Fibroblast of lung (primary cell): Measurements from ENCODE around the gene APOL2. TPM values are rescaled to one million over a fixed set of nuclear protein-coding genes. Genes with fewer than 3 reads are reported as not detected.

Experiments
- DNase-seq, 2 donors: peaks; one replicate each; pipeline versions ENCODE4 v3.0.0 to v3.0.0-alpha.2; 2010; ENCODE audit warnings: low read depth in 2 of 2
- H2AFZ ChIP-seq: 2 replicates; pipeline ENCODE4 v1.5.1; 2012; ENCODE audit warnings: low read length, control low read depth, inconsistent platforms
- H3K27ac ChIP-seq: 2 replicates; pipeline ENCODE4 v1.5.1; 2011; ENCODE audit warnings: low read length, control low read depth; ENCODE audit not compliant: insufficient read depth
- H3K27me3 ChIP-seq: 2 replicates; pipeline ENCODE4 v1.5.1; 2011; ENCODE audit warnings: mild to moderate bottlenecking, low read length; ENCODE audit not compliant: control insufficient read depth, insufficient read depth
- H3K36me3 ChIP-seq: 2 replicates; pipeline ENCODE4 v1.5.1; 2011; ENCODE audit warnings: low read length; ENCODE audit not compliant: control insufficient read depth, insufficient read depth
- H3K4me1 ChIP-seq: 2 replicates; pipeline ENCODE4 v1.5.1; 2011; ENCODE audit warnings: low read length; ENCODE audit not compliant: control insufficient read depth, insufficient read depth; ENCODE audit errors: extremely low read depth
- H3K4me2 ChIP-seq: 2 replicates; pipeline ENCODE4 v1.5.1; 2011; ENCODE audit warnings: low read length, control low read depth; ENCODE audit not compliant: insufficient read depth; ENCODE audit errors: extremely low read depth
- H3K4me3 ChIP-seq, 4 experiments: fragments of 200-600 bp in 1 of 4; sonication (generic) in 1 of 4; replicated peaks in 1 of 4; 2 replicates each; pipeline ENCODE4 v1.5.1; 2011 to 2016; ENCODE audit warnings: low read length in 4 of 4, low read depth in 3 of 4, mild to moderate bottlenecking in 3 of 4, control low read depth in 2 of 4, inconsistent platforms in 1 of 4, mixed read lengths in 1 of 4; ENCODE audit not compliant: insufficient read depth in 1 of 4; ENCODE audit errors: control extremely low read depth in 1 of 4
- H3K79me2 ChIP-seq: 2 replicates; pipeline ENCODE4 v1.5.1; 2012; ENCODE audit warnings: mild to moderate bottlenecking, low read length, inconsistent platforms; ENCODE audit not compliant: control insufficient read depth, insufficient read depth
- H3K9ac ChIP-seq: 2 replicates; pipeline ENCODE4 v1.5.1; 2011; ENCODE audit warnings: mild to moderate bottlenecking, low read length, control low read depth; ENCODE audit not compliant: insufficient read depth
- H3K9me3 ChIP-seq: 2 replicates; pipeline ENCODE4 v1.5.1; 2012; ENCODE audit warnings: low read depth, low read length; ENCODE audit not compliant: control insufficient read depth, insufficient read depth
- H4K20me1 ChIP-seq: 2 replicates; pipeline ENCODE4 v1.5.1; 2011; ENCODE audit warnings: low read length; ENCODE audit not compliant: control insufficient read depth, insufficient read depth; ENCODE audit errors: extremely low read depth
- EZH2 ChIP-seq: IDR thresholded peaks from 2 replicates; pipeline ENCODE4 v1.5.1; 2012; ENCODE audit warnings: low read length, control low read depth, mild to moderate bottlenecking; ENCODE audit errors: missing control alignments
- polyA plus RNA-seq, 2 donors: library from polyadenylated mRNA; depleted of rRNA in 1 of 2; stranded (reverse) in 1 of 2; unstranded in 1 of 2; fragments of >200 nt; gene quantifications; 2 replicates each; pipeline ENCODE4 v1.2.1, GENCODE V29; 2011 to 2012; ENCODE audit warnings: missing spikeins in 1 of 2
- total RNA-seq: library from RNA; depleted of rRNA; stranded (reverse); fragments of >200 nt; gene quantifications from 2 replicates; pipeline ENCODE4 v1.2.1, GENCODE V29; 2014
- TF ChIP-seq, protein P1 (sequence below), 2 donors: IDR thresholded peaks in 1 of 2; conservative IDR thresholded peaks in 1 of 2; 1 replicate in 1 of 2; 2 replicates in 1 of 2; pipeline ENCODE4 v1.5.1; 2011 to 2012; ENCODE audit warnings: low read length in 2 of 2, control low read depth in 1 of 2, inconsistent platforms in 1 of 2, low read depth in 1 of 2, mild to moderate bottlenecking in 1 of 2

Gene APOL2
- total and polyA plus RNA-seq, 2 donors (not counting 1 experiment from before 2014, with no cell fraction given) = 38.0 to 49.5 TPM

GRCh38 chr22:36225333-36225922 lies 13.9 kb downstream of the APOL2 start:
- Histone ChIP-seq H3K27ac (no peak overlapping the region), H3K4me3 (no peak overlapping the region), H3K9me3 (no peaks in the 10 kb centered on the region), H3K4me1 (no peaks in the 10 kb centered on the region), H3K79me2 (no peaks in the 10 kb centered on the region), H3K4me2 (no peak overlapping the region), H4K20me1 (no peaks in the 10 kb centered on the region), H3K9ac (no peak overlapping the region), H3K27me3 (peaks cover 2% of the 10 kb centered on the region), H2AFZ (no peak overlapping the region), H3K36me3 (peaks cover 5% of the 10 kb centered on the region)
- no peak for TF ChIP-seq EZH2
- TF ChIP-seq, protein P1, sequence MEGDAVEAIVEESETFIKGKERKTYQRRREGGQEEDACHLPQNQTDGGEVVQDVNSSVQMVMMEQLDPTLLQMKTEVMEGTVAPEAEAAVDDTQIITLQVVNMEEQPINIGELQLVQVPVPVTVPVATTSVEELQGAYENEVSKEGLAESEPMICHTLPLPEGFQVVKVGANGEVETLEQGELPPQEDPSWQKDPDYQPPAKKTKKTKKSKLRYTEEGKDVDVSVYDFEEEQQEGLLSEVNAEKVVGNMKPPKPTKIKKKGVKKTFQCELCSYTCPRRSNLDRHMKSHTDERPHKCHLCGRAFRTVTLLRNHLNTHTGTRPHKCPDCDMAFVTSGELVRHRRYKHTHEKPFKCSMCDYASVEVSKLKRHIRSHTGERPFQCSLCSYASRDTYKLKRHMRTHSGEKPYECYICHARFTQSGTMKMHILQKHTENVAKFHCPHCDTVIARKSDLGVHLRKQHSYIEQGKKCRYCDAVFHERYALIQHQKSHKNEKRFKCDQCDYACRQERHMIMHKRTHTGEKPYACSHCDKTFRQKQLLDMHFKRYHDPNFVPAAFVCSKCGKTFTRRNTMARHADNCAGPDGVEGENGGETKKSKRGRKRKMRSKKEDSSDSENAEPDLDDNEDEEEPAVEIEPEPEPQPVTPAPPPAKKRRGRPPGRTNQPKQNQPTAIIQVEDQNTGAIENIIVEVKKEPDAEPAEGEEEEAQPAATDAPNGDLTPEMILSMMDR (conservative IDR thresholded peaks at IDR 0.05 in 1 of 2, IDR thresholded peaks at IDR 0.05 in 1 of 2; ENCODE audit: low read depth in 1 of 2, low read length in 2 of 2) = no peak
- DNase-seq = no peak

DNA sequence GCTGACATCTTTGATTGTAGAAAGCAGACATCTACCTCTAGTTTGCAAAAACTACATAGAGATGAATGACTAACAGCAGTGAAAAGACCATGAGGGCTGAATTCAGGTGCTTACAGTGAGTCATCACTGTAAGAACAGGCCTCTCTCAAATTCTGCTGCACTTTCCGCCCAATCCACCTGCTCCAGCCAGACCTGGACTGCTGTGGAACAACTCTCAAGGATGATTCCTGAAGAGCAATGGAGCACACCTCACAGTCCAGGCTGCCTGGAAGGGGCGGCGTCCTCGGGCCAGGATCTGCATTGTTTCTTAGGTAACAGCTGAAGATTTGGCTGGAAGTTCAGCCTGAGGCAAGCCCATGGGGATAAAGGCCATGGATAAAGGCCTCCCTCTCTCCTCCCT lies 15.1 kb downstream of the APOL2 start:
- no peak overlapping the region for H3K27ac ChIP-seq
- no peak overlapping the region for H3K4me2 ChIP-seq

GRCh38 chr22:36223504-36223903 lies 15.8 kb downstream of the APOL2 start:
- no peaks in the 10 kb centered on the region for H3K9me3 ChIP-seq
- no peaks in the 10 kb centered on the region for H4K20me1 ChIP-seq
- peaks cover 5% of the 10 kb centered on the region for H3K36me3 ChIP-seq
- TF ChIP-seq, protein P1 (conservative IDR thresholded peaks at IDR 0.05 in 1 of 2, IDR thresholded peaks at IDR 0.05 in 1 of 2; ENCODE audit: low read depth in 1 of 2, low read length in 2 of 2) = no peak
- TF ChIP-seq EZH2 = no peak
- no peak overlapping the region for H3K27ac ChIP-seq
- no peak for DNase-seq
- H3K4me1 ChIP-seq = no peaks in the 10 kb centered on the region
- H3K9ac ChIP-seq = no peak overlapping the region
- peaks cover 2% of the 10 kb centered on the region for H3K27me3 ChIP-seq
- no peak overlapping the region for H3K4me3 ChIP-seq
- H3K4me2 ChIP-seq = no peak overlapping the region
- no peak overlapping the region for H2AFZ ChIP-seq
- H3K79me2 ChIP-seq = no peaks in the 10 kb centered on the region

More for the DNA sequence above, 15.1 kb downstream of the APOL2 start:
- Histone ChIP-seq H3K36me3 (peaks cover 5% of the 10 kb centered on the region), H3K79me2 (no peaks in the 10 kb centered on the region), H3K4me3 (no peak overlapping the region), H3K4me1 (no peaks in the 10 kb centered on the region), H3K27me3 (peaks cover 2% of the 10 kb centered on the region), H4K20me1 (no peaks in the 10 kb centered on the region), H3K9ac (no peak overlapping the region), H2AFZ (no peak overlapping the region), H3K9me3 (no peaks in the 10 kb centered on the region)
- no peak for DNase-seq
- TF ChIP-seq, protein P1 (conservative IDR thresholded peaks at IDR 0.05 in 1 of 2, IDR thresholded peaks at IDR 0.05 in 1 of 2; ENCODE audit: low read depth in 1 of 2, low read length in 2 of 2) = no peak
- TF ChIP-seq EZH2 = no peak
